Fibroblast of lung (primary cell): ENCODE measurements around the gene MAEL.

Source experiments
- EZH2 ChIP-seq: IDR thresholded peaks from 2 replicates; pipeline ENCODE4 v1.5.1; 2012; ENCODE audit warnings: low read length, control low read depth, mild to moderate bottlenecking; ENCODE audit errors: missing control alignments
- TF ChIP-seq, protein P1 (sequence below), 2 donors: IDR thresholded peaks in 1 of 2; conservative IDR thresholded peaks in 1 of 2; 1 replicate in 1 of 2; 2 replicates in 1 of 2; pipeline ENCODE4 v1.5.1; 2011 to 2012; ENCODE audit warnings: low read length in 2 of 2, control low read depth in 1 of 2, inconsistent platforms in 1 of 2, low read depth in 1 of 2, mild to moderate bottlenecking in 1 of 2

DNA sequence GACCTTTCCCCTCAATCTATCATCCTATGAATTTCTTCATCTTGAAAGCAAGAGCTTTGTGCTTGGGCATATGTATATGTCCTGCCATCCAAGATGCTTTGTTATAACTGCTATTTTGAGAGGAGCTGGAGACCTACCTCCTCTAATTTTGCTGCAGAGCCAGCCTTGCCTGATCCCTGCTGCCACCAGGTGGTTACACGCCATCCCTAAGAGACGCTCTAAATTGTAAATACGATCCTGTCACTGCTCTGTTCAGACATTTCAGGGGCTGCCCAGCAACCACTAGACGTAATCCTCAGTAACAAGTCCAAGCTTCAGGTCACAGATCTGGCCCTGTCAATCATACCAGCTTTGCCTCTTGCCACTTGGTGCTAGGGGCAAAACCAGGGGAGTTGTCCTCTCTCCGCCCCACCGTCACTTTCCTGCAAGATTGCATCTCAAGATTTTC lies 68.2 kb downstream of the MAEL start:
- TF ChIP-seq, protein P1, sequence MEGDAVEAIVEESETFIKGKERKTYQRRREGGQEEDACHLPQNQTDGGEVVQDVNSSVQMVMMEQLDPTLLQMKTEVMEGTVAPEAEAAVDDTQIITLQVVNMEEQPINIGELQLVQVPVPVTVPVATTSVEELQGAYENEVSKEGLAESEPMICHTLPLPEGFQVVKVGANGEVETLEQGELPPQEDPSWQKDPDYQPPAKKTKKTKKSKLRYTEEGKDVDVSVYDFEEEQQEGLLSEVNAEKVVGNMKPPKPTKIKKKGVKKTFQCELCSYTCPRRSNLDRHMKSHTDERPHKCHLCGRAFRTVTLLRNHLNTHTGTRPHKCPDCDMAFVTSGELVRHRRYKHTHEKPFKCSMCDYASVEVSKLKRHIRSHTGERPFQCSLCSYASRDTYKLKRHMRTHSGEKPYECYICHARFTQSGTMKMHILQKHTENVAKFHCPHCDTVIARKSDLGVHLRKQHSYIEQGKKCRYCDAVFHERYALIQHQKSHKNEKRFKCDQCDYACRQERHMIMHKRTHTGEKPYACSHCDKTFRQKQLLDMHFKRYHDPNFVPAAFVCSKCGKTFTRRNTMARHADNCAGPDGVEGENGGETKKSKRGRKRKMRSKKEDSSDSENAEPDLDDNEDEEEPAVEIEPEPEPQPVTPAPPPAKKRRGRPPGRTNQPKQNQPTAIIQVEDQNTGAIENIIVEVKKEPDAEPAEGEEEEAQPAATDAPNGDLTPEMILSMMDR (conservative IDR thresholded peaks at IDR 0.05 in 1 of 2, IDR thresholded peaks at IDR 0.05 in 1 of 2; ENCODE audit: low read depth in 1 of 2, low read length in 2 of 2): peak in 1 of 2 donors; percentile 27
- TF ChIP-seq EZH2: no peak
